H1 (cell line): ENCODE data around the gene PTBP1. TPM values are rescaled to one million over a fixed set of nuclear protein-coding genes. Genes with fewer than 3 reads are reported as not detected.

Experiments
- EGR1 ChIP-seq: IDR thresholded peaks from 2 replicates; pipeline ENCODE4 v1.6.1; 2011; ENCODE audit warnings: low read depth, low read length, borderline replicate concordance
- MAX ChIP-seq: IDR thresholded peaks from 2 replicates; pipeline ENCODE4 v1.6.1; 2012; ENCODE audit warnings: inconsistent platforms
- polyA plus RNA-seq, 7 experiments: library from polyadenylated mRNA; depleted of rRNA in 3 of 7; stranded (reverse) in 5 of 7; unstranded in 2 of 7; fragments of >200 nt in 5 of 7; fragments of 200-250 nt in 2 of 7; gene quantifications; 1 replicate in 5 of 7; 2 replicates in 1 of 7; 4 replicates in 1 of 7; pipeline versions ENCODE4 v1.2.1 to v1.2.3, GENCODE V29; 2011 to 2013; ENCODE audit warnings: missing spikeins in 2 of 7, mixed read lengths in 2 of 7
- total RNA-seq: library from RNA; stranded (reverse); fragmentation: NEBNext Ultra II Directional; extraction: Animal tissue kit (Norgen Biotek cat#: 25700); gene quantifications from 2 replicates; pipeline ENCODE4 v1.2.1, GENCODE V29; 2021

The PTBP1 gene
- total and polyA plus RNA-seq, 2 of the 8 experiments (the other 6 are each of a cell fraction or from before 2014, with no cell fraction given): 528 to 888 TPM

DNA sequence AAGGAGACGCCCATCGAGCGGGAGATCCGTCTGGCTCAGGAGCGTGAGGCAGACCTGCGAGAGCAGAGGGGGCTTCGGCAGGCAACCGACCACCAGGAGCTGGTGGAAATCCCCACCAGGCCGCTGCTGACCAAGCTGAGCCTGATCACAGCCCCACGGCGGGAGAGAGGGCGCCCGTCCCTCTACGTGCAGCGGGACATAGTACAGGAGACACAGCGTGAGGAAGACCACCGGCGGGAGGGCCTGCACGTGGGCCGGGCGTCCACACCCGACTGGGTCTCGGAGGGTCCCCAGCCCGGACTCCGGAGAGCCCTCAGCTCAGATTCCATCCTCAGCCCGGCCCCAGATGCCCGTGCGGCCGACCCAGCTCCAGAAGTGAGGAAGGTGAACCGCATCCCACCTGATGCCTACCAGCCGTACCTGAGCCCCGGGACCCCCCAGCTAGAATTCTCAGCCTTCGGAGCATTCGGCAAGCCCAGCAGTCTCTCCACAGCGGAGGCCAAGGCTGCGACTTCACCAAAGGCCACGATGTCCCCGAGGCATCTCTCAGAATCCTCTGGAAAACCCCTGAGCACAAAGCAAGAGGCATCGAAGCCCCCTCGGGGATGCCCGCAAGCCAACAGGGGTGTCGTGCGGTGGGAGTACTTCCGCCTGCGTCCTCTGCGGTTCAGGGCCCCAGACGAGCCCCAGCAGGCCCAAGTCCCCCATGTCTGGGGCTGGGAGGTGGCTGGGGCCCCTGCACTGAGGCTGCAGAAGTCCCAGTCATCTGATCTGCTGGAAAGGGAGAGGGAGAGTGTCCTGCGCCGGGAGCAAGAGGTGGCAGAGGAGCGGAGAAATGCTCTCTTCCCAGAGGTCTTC is 39.2 kb upstream of the PTBP1 start (continued):
- no peak for TF ChIP-seq MAX
- TF ChIP-seq EGR1: no peak
